Activated T-helper 1 cell treated with anti-CD3 and anti-CD28 coated beads, Interleukin-12 subunit alpha, Interleukin-12 subunit beta, Interleukin-2, Interleukin-4 antibody, amounts not matched to agents 30 ng/mL and 10 ng/mL and 1 ng/mL, durations not matched to agents 14 hours and 24 hours and 36 hours (primary cell): ENCODE measurements around the gene STK10. TPM values are rescaled to one million over a fixed set of nuclear protein-coding genes. Genes with fewer than 3 reads are reported as not detected.
"Not testable (repeated sequence)": the region's sequence is repeated elsewhere in the genome, so short reads cannot be mapped to it uniquely, and the experiment has no call there.

Experiments
- DNase-seq: peaks from one replicate; pipeline ENCODE4 v3.0.0; 2021; ENCODE audit warnings: low spot score
- H3K27ac Mint-ChIP-seq: one replicate; pipeline ENCODE4 v1.8.0; 2021; ENCODE audit warnings: mild to moderate bottlenecking, mixed read lengths
- H3K27me3 Mint-ChIP-seq: one replicate; pipeline ENCODE4 v1.8.0; 2022; ENCODE audit warnings: mild to moderate bottlenecking, moderate library complexity, mixed read lengths; ENCODE audit not compliant: insufficient read depth
- H3K36me3 Mint-ChIP-seq: one replicate; pipeline ENCODE4 v1.8.0; 2021; ENCODE audit warnings: low read depth, mixed read lengths
- H3K4me1 Mint-ChIP-seq: one replicate; pipeline ENCODE4 v1.8.0; 2021; ENCODE audit warnings: low read depth, mixed read lengths
- H3K4me3 Mint-ChIP-seq: one replicate; pipeline ENCODE4 v1.8.0; 2021; ENCODE audit warnings: mild to moderate bottlenecking, moderate library complexity, mixed read lengths
- H3K9me3 Mint-ChIP-seq: one replicate; pipeline ENCODE4 v1.8.0; 2021; ENCODE audit warnings: mixed read lengths
- intact Hi-C: fragments of 100-400 bp; cut with micrococcal nuclease; formaldehyde crosslinking; loops from one replicate; pipeline ENCODE4 v1.15.1; 2024
- total RNA-seq: library from RNA; stranded (reverse); gene quantifications from 2 replicates; pipeline ENCODE4 v1.2.3, GENCODE V29; 2022

Gene STK10
- total RNA-seq, 1 donor from 2014 or later, result 91.9 TPM

- H3K9me3 Mint-ChIP-seq, result no peaks in the 10 kb centered on the region
- DNase-seq, result no peak
- no peak overlapping the region for H3K4me3 Mint-ChIP-seq
- H3K4me1 Mint-ChIP-seq, result peaks cover 7% of the 10 kb centered on the region
- no peaks in the 10 kb centered on the region for H3K27me3 Mint-ChIP-seq
- intact Hi-C loops, result no loop called here
- peaks cover 13% of the 10 kb centered on the region for H3K36me3 Mint-ChIP-seq
- no peak overlapping the region for H3K27ac Mint-ChIP-seq
These were observed 21.7 kb upstream of the STK10 start for GRCh38 chr5:172209714-172210113.

- Mint-ChIP-seq H3K9me3 (no peaks in the 10 kb centered on the region), H3K27ac (no peak overlapping the region), H3K36me3 (peaks cover 12% of the 10 kb centered on the region), H3K27me3 (no peaks in the 10 kb centered on the region), H3K4me1 (peaks cover 7% of the 10 kb centered on the region), H3K4me3 (no peak overlapping the region)
- intact Hi-C loops, result no loop called here
- no peak for DNase-seq
These were observed 19.5 kb upstream of the STK10 start for GRCh38 chr5:172207511-172207910.

GRCh38 chr5:172205984-172206383 lies 18.0 kb upstream of the STK10 start:
- intact Hi-C loops, DNase-seq, H3K9me3 Mint-ChIP-seq, H3K4me3 Mint-ChIP-seq, H3K36me3 Mint-ChIP-seq, H3K27me3 Mint-ChIP-seq, H3K4me1 Mint-ChIP-seq, H3K27ac Mint-ChIP-seq: not testable (repeated sequence)

- Mint-ChIP-seq H3K27me3 (peaks cover 19% of the 10 kb centered on the region), H3K9me3 (no peaks in the 10 kb centered on the region), H3K36me3 (no peaks in the 10 kb centered on the region), H3K4me1 (no peaks in the 10 kb centered on the region), H3K4me3 (no peak overlapping the region), H3K27ac (no peak overlapping the region)
- intact Hi-C loops, result no loop called here
- DNase-seq, result no peak
These were observed 12.5 kb upstream of the STK10 start for GRCh38 chr5:172200476-172200875.

- no peak for DNase-seq
- Mint-ChIP-seq H3K36me3 (no peaks in the 10 kb centered on the region), H3K27ac (no peak overlapping the region), H3K27me3 (peaks cover 19% of the 10 kb centered on the region), H3K4me3 (no peak overlapping the region), H3K4me1 (no peaks in the 10 kb centered on the region), H3K9me3 (no peaks in the 10 kb centered on the region)
- intact Hi-C loops, result no loop called here
These were observed 11.4 kb upstream of the STK10 start for GRCh38 chr5:172199446-172199845.

- H3K36me3 Mint-ChIP-seq, H3K4me3 Mint-ChIP-seq, H3K4me1 Mint-ChIP-seq, H3K27ac Mint-ChIP-seq, intact Hi-C loops, DNase-seq, H3K9me3 Mint-ChIP-seq: not testable (repeated sequence)
- peaks cover 19% of the 10 kb centered on the region for H3K27me3 Mint-ChIP-seq
These were observed 9.8 kb upstream of the STK10 start for GRCh38 chr5:172197775-172198174.

- intact Hi-C loops, result no loop called here
- H3K27ac Mint-ChIP-seq, result no peak overlapping the region
- H3K36me3 Mint-ChIP-seq, result no peaks in the 10 kb centered on the region
- no peaks in the 10 kb centered on the region for H3K4me1 Mint-ChIP-seq
- no peaks in the 10 kb centered on the region for H3K9me3 Mint-ChIP-seq
- H3K4me3 Mint-ChIP-seq, result no peak overlapping the region
- no peak for DNase-seq
- H3K27me3 Mint-ChIP-seq, result peaks cover 22% of the 10 kb centered on the region
These were observed 7.2 kb upstream of the STK10 start for GRCh38 chr5:172194985-172195774.

GRCh38 chr5:172193872-172194271 lies 5.8 kb upstream of the STK10 start, which contains the start of gene EFCAB9:
Gene EFCAB9, plus strand, starts transcription at chr5:172194172. Its CDS starts 1 bp downstream, at chr5:172194173.
- intact Hi-C loops, result no loop called here

GRCh38 chr5:172189693-172190296 lies 1.8 kb upstream of the STK10 start:
- H3K4me3 Mint-ChIP-seq, result no peak overlapping the region
- H3K36me3 Mint-ChIP-seq, result peaks cover 7% of the 10 kb centered on the region
- no peaks in the 10 kb centered on the region for H3K9me3 Mint-ChIP-seq
- H3K27ac Mint-ChIP-seq, result no peak overlapping the region
- intact Hi-C loops, result loop anchor here (2.0 to 5.0 kb wide), 5 partner anchors 39 to 802 kb away; partner anchors contain the start of gene NPM1
- no peak for DNase-seq
- peaks cover 8% of the 10 kb centered on the region for H3K27me3 Mint-ChIP-seq
- peaks cover 23% of the 10 kb centered on the region for H3K4me1 Mint-ChIP-seq

More at GRCh38 chr5:172193872-172194271, 5.8 kb upstream of the STK10 start, which contains the start of gene EFCAB9:
- Mint-ChIP-seq H3K27me3 (peaks cover 23% of the 10 kb centered on the region), H3K4me1 (no peaks in the 10 kb centered on the region), H3K27ac (no peak within 1 kb of the TSS), H3K36me3 (no peaks in the 10 kb centered on the region), H3K4me3 (no peak within 1 kb of the TSS), H3K9me3 (no peaks in the 10 kb centered on the region)
- no peak for DNase-seq

- DNase-seq, result no peak
- Mint-ChIP-seq H3K4me1 (peaks cover 29% of the 10 kb centered on the region), H3K4me3 (peak overlapping the region; percentile 80), H3K36me3 (peaks cover 7% of the 10 kb centered on the region), H3K27ac (peak overlapping the region; percentile 71), H3K27me3 (peaks cover 8% of the 10 kb centered on the region), H3K9me3 (no peaks in the 10 kb centered on the region)
- intact Hi-C loops, result loop anchor here (1.0 to 5.0 kb wide), 11 partner anchors 38 to 802 kb away; partner anchors contain the start of gene NPM1
These were observed 1.1 kb upstream of the STK10 start for GRCh38 chr5:172188893-172189692.

GRCh38 chr5:172187118-172188032 lies 649 bp downstream of the STK10 start:
- peak; percentile 58 for DNase-seq
- Mint-ChIP-seq H3K9me3 (no peaks in the 10 kb centered on the region), H3K27me3 (peaks cover 8% of the 10 kb centered on the region), H3K27ac (peak overlapping the region; percentile 99), H3K4me1 (peaks cover 47% of the 10 kb centered on the region), H3K36me3 (peaks cover 10% of the 10 kb centered on the region), H3K4me3 (peak overlapping the region; percentile 99)
- intact Hi-C loops, result loop anchor here (1.0 to 5.0 kb wide), 15 partner anchors 8 to 800 kb away; partner anchors contain the start of gene NPM1
